GM18873 (cell line): ENCODE results near the gene MGAT1.

ENCODE experiments used
- ATAC-seq: cut with Tn5 transposase; IDR thresholded peaks from one replicate; pipeline ENCODE4 v1.9.1; 2021; ENCODE audit warnings: mild to moderate bottlenecking, moderate library complexity, moderate number of reproducible peaks; ENCODE audit not compliant: unreplicated experiment, low FRiP score

Gene MGAT1

DNA sequence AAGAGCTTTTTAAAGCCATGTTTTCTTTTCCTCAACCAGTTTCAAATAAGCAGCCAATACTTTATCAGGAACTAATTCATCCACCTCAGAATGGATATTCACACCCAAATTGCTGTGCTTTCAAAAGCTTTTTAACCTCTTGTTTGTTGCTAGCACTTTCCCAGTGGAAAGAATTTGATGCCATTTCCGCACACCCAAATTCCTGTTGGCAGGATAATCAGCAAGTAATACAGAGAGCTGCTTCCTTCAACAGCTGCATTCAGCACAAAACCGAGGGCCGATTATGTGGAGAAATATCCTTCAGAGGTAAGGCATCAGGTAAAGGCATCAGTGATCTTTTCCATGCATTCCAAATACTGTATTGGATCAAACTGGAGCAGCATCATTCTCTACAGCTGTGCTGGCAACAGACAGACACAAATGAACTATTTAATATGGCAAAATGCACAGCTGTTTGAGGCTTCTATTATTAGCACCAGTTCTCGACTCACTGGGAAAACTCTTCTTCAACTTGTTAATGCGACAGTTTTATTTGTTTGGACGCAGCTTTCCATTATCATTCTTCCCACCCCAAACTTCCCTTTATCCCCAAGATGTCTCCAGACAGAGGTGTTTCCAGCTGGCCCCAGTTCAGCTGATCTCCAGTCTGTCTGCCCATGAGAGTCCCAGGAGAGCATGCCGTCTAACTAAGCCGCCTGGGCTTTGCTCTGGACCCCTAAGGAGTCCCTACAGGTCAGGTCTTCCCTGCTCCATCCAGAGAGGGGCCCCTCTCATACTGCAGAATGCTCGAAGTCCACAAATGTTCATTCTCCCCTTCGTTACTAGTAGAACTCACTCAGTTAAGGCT, 22.2 kb upstream of the MGAT1 start:
- no peak for ATAC-seq

DNA sequence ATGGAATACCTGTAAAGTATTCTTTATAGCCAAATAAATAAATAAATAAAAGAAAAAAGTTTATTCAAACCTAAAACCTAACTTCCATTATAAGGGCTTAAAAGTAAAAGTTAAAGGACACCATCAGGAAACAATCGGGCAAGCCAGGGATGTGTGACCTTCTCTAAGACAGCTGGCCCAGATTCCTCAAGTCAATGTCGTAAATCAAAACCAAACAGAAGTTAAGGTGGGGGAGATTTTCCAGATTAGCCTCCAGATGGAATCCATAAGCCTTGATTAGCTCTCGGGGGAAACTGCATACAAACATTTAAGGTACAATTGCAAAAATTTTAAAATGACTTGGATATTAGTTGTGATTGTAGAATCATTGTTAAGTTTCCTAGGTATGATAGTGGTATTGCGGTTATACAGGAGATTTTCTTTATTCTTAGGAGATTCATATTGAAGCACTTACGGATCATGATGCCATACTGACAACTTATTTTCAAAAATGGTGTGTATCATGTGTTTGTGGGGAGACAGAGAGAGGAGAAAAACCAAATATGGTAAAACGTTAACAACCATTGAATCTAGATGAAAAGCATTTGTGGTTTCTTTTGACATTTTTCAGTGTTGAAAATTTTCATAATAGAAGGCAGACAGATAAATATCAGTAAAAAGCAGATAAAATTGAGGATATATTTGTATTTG, 21.5 kb upstream of the MGAT1 start:
- ATAC-seq, result no peak

DNA sequence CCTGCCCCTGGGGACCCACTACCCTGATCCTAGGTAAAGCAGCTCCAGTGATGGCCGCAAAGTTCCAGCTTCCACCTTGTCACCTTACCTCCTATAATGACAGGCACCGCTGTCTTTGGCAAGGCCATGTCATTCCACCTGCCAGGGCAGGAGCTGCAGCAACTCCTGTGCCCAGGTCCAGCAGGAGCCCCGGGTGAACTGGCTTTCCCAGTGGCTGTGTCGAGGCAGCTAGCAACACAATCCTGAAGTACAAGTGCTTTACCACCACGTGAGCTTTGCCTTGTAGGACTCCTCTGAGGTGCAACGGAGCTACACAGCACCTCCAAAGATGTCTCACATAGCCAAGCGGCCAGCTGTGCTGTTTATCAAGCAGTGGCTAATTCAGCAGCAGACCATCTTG, 20.7 kb upstream of the MGAT1 start:
- ATAC-seq, result no peak

DNA sequence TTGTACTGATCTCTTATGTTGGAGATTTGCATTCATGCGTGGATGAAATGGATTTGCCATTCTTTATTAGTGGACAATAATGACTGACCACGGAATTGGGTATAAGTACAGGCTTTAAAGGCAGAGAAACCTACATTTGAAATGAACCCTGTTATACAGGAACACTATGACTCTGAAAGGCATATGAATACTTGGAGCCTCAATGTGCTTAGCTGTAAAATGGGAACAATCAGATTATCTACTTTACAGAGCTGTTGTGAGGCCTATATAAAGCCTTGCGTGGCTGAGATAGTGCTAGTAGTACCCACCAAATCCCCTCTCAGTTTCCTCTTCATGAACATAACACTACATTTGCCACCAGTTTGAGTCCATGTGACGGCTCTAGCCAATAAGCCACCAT, 18.9 kb upstream of the MGAT1 start:
- no peak for ATAC-seq

DNA sequence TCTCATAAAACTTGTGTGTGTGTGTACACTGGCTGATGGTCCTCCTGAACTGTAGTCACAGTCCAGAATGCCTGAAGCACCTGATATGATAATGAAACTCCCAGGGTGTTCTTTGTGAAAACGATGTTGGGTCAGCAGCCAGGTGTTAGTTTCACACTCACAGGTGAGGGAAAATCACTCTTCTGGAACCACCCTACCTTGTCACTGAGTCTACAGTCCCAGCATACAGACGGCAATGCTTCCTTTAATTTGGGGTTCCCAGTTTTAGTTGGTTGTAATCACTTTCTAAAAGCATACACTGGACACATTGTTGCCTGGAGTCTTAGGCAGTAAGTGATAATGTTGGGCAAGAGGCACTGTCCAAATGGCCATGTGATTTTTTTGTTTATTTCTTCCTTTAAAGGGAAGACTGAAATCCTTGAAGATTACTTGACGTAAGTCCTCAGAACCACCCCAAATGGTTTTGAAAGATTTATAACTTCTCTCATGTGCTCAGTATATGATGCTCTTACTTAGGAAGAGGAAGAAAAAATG, 18.2 kb upstream of the MGAT1 start:
- peak; percentile 74 for ATAC-seq

DNA sequence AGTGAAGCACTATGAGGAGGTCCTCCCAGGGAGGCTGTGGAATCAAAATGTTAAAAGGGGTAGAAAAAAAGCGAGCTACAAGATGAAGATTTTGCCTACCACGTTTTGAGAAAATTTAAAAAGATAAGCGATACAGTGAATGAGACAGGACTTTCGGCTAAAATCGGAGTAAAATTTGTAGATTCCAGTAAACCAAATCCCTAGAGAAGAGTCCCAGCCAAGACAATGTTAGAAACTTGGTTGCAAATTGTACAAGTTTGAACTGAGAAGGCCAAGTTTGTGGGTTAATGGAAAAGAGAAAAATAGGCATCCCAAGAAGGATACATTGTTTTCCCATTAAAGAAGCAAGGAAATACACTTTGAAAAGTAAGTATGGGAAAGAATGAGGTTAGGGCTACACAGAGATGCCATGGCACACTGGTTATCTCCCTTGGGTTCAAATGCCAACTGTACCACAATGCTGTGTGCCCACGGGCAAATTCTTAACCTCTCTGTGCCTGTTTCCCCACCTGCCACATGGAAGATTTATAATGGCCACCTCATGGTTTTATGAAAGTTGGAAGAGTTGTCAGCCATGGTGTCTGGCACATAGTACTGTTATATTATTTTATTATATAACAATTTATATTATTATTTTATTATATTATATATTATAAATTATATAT, 16.2 kb upstream of the MGAT1 start:
- no peak for ATAC-seq

DNA sequence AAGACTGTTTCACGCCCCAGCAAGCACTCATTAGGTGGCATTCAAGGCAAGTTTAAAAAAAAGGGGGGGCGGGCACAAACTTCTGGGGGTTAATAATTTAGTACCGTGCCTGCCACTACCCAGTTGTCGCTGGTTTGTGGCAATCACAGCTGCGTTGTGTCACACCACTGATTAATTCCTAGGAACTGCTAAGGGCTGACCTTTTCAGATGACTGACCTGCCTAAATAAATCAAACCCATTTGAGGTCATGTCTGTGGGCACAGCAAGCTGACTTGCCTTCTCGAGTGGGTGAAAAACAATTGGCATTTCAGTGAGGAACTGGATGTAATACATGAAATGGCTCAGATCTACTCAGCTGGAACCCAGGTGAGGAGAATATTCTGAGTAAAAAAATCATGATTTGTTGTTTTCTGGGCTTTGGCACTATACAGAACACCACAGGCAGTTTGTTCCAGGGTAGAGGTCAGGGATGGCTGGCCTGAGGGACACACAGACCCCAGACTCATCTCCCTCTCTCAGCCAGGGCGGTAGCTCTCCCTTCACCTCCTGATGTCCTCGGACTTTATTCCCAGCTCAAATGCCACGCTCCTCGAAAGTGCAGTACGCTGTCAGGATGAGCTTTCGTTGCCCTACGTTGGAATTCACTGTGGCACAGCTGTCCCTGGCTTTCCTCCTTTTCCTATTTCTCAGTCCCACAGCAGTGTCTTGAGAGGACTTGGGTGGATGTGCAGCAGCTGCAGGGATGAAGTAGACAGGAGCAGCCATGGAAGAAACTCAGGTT, 15.5 kb upstream of the MGAT1 start:
- no peak for ATAC-seq

DNA sequence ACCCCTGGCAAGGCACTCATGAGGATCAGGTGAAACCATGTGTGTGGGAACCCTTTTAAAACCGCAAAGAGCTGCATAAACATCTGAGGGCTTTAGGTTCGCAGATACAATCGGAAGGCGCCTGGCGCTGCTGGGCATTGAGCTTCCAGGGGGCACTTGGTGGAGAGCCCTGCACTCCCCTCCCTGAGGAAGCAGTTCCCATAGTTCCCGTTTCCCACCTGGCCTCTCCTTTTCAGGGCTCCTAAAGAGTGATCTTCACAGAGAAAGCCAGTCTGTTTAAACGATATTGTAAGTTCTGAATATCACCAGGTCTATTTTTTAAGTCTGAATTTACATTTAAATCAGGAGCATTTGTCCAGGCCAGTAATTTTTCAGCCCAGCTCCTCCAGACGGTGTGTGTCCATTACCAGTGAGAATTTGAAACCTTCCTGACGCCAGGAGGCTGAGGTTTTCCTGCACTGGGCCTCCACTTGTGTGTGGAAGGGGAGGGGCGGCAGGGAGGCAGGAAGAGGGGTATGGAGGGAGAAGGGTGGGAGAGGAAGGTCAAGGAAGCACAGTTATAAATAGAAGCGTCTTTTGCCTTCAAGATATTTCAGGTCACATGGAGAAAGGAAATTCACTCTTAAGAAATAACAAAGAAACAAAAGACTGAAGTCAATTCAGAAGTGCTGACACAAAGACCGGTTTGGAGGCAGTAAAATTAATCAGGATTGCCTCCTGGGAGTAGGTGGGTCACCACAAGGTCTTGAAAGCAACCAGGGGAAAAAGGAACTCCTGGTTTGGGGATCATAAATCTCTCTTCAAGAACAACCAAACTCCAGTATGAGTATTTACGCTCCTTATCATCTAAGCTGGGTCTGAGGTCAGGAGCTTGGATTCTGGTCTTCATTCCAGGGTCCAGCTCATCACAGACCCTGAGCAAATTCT, 14.3 kb upstream of the MGAT1 start:
- no peak for ATAC-seq

DNA sequence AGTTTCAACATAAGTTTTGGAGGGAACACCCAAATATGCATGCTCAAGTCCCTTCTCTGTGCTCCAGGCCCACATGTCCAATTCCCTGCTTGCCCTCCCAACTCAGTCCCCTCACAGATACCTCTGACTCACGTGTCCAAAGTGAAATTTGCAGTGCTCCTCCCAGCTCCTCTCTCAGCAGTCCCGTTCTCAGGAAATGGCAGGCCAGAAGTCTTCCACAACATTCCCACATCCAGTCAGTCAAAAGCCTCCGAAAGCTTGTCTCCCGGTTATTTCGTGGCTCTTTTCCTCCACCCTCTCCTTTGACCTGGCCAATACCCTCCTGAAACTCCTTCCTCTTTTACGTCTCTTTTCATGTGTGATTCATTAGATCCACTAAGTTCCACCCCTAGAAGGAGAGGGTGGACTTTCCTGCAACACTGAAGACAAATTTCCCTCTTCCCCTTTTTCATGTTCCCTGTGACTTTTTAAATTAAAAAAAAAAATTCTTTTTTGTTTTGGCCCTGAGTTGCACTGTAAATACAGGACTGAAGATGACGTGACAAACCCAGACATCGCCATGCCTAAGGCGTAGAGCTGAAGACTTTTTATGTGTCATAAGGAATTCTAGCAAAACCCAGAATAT, 12.8 kb upstream of the MGAT1 start:
- ATAC-seq, result no peak

DNA sequence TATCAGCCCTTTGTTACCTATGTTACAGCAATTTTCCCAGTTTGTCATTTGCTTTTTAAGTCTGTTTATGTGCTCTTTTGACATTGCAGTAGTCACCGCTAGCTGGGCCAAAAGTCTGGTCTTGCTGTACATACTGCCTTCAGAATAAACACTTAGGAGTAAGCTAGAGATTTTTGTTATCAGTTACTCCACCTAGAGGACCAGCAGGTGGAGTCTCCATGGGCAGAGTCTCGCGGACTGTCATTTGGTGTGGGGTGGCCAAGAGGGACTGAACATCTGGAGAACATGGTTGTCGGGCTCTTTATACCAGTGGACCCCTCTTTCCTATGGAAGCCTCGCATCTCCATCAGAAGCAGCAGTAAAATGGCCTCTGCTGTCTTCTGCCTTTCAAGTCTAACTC, 10.8 kb upstream of the MGAT1 start:
- ATAC-seq, result no peak

DNA sequence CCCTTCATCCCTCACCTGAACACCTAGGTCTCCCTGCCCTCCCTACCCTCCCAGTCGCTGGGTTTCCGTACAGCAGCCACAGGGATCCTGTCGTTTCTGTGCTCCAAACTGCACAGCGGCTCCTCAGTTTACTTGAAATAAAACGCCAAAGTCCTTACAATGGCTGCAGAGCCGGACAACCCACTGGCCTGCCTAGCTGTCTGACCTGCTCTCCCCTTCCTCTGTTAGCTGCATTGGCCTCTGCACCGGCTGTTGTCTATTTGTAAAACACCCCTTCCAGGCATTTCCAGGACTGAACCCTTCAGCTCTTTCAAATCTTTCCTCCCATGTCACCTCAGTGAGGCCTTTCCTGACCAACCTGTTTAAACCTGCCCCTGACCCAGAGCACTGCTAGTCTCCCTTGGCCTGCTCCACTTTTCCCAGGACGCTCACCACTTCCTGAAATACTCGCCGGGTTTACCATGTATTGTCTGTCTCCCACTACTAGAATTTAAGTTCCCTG, 9.1 kb upstream of the MGAT1 start:
- no peak for ATAC-seq

DNA sequence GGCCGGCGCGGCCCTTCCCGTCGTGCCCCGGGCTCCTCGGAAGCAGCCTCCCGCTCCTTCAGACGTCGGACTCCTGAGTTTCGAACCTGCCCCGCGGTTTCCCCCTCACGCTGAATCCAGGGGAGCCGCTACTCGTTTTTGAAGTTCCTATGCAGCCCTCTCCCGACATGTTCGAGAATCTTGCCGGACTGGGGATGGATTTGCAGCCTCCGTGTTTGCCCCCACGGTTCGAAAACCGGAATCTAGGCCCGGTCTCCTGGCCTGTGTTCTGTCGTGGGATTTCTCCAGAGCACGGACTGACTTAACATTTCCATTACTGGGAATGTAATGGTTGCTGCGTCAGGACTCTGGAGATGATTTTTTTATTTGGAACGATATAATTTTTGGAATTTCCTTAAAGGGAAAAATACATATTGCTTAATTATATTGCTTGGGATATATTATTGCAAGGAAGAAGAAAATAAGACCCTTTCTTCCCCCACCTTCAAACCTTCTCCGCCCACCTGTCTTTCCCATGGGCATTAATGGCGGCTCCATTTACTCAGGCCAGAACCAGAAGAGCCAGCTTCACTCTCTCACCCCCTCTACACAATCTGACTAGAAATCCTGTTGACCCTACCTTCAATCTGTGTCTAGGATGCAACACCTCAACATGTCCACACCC, 8.5 kb upstream of the MGAT1 start:
- no peak for ATAC-seq

DNA sequence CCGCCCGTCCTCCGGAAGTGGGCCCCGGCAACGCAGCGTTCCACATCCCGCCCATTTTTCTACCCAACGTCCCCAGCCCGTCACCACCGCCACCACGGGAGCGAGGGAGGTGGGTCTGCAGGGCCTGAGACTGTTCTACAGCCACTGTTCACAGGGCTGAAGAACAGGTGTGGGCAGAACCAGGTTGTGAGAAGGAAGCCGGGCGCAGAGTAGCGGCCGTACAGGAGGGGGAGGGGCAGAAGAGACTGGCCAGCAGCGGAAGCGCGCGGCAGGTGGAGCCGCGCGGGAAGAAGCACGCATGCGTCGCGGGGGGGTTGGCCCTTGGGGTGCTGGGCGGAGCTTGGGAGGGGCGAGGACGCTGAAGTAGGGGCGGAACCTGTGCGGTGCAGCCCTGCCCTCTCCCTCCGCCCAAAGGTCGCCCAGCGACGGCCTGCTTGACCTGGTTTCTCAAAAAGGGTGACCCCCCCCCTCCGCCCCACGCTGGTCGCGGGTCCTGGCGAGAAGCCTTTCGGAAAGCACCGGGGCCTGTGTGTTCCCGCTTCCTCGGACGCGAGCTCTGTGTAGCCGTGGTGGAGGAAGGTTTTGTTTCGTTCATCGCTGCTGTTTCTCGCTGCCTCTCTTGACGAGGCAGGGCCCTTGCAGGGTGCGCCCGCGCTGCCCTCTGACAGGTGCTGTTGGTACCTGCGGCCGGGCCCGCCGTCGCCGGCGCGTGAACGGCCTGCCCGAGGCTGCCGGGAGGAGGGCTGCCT, 7.8 kb upstream of the MGAT1 start:
- peak; percentile 48 for ATAC-seq

DNA sequence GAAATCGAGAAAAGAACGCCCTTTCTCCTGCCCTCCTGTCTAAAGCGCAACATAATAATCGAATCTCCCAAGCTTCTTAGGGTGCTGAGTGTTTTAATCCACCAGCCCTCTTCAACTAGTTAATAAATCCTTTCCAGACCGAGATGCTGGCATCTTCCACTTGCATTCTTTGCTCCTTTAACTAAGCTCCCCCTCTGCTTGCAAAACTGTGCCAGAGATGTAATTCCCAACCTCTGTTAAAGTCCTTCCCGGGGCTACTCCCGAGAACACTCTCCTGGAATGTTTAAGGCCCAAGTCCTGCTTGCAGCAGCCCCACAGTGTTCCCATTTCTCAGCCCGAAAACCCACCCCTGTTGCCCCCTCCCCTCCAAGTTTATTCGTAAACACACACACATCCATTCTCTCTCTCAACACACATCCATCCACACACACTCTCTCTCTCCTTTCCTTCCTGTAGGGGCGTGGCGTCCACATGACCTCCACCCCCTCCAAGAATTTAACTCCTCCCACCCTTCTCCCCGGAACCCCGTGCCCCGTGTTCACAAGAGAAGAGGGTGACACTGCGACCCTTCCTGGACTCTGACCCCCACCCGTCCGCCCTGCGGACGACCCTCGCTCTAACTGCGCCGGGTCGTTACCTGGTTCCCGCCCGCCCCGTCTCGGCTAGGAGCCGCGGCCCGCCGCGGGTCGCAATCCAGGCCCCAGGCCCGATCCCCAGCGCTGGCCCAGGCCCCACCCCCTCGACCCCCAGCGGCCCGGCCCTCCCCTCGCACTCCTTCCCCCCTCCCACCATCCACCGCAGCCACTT, 7.0 kb upstream of the MGAT1 start:
- ATAC-seq, result peak; percentile 55

DNA sequence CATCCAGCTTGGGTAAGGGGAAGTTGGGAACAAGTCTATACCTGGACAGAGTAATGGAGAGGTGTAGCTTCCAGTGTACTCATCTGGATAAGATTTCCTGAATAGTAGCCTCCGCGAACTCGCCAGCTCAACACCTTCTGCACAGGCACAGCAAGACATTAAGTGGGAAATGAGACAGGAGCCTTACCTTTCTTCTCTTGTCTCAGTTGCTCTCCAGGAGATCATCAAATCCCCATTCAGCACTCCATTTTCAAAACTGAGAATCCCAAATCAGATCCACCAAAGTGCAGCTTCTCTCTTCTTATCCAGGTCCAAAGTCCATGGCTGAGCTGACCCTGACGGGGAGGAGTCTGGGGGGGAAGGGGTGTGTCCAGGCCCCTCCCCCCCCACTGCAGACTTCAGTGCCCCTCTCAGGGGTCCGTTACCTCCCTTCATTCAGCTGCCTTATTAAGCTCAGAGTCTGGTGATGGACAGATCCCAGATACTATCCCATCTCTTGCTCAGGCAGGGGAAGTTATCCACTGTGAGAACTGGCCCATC, 5.9 kb upstream of the MGAT1 start:
- no peak for ATAC-seq

DNA sequence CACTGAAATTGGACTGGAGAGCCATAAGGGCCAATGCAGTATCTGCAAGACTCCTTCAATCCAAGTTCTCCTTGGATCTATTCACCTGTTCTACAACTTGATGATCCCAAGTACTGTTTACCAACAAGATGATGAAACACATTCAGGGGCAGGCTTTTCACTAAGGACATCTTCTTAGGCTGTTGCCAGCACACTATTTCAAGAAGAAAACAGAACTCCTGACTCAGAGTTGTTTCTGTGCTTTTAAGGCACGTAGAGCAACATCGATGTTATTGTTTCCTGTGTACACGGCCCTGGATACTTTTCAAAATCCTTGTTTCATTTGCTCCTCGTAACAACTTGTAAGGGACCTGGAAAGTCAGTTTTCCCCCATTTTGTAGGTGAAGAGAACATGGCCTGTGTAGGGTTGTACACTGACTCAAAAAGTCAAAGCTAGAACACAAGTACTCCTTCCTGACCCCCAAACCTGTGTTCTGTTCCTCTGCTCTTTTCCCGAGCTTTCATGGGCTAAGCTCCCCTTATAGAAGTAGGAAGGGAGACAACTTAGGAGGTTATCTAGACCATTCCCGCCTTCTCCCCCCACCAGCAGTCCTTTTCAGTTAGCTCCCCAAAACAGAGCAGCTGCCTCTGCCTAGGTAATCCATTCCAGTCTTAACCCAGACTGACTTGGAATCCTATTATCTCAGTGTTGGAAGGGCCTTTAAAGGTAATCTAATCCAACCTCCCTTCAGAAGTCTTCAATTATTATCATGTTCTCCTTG, 5.2 kb upstream of the MGAT1 start:
- ATAC-seq, result no peak
